Parathyroid adenoma (tissue), 2 donors: Measurements from ENCODE around the gene NFKBIZ.

ENCODE experiments used
- H2AFZ ChIP-seq: fragments of 300-600 bp; sonication (generic); one replicate; pipeline ENCODE4 v1.7.0; 2017; ENCODE audit warnings: antibody characterized with exemption, mild to moderate bottlenecking
- H3K27ac ChIP-seq: fragments of 300-600 bp; sonication (generic); one replicate; pipeline ENCODE4 v1.7.0; 2017
- H3K27me3 ChIP-seq: fragments of 300-600 bp; sonication (generic); one replicate; pipeline ENCODE4 v1.7.0; 2017; ENCODE audit warnings: low read length; ENCODE audit not compliant: control insufficient read depth, insufficient read depth
- H3K36me3 ChIP-seq: fragments of 300-600 bp; sonication (generic); one replicate; pipeline ENCODE4 v1.7.0; 2017; ENCODE audit warnings: low read length; ENCODE audit not compliant: control insufficient read depth, insufficient read depth
- H3K4me1 ChIP-seq: fragments of 300-600 bp; sonication (generic); one replicate; pipeline ENCODE4 v1.7.0; 2017; ENCODE audit warnings: control low read depth
- H3K4me2 ChIP-seq: fragments of 300-600 bp; sonication (generic); one replicate; pipeline ENCODE4 v1.7.0; 2017; ENCODE audit warnings: low read length
- H3K4me3 ChIP-seq: fragments of 300-600 bp; sonication (generic); one replicate; pipeline ENCODE4 v1.7.0; 2017; ENCODE audit warnings: low read depth, low read length
- H3K79me2 ChIP-seq: fragments of 300-600 bp; sonication (generic); one replicate; pipeline ENCODE4 v1.7.0; 2017; ENCODE audit warnings: control low read depth
- H3K9ac ChIP-seq: fragments of 300-600 bp; sonication (generic); one replicate; pipeline ENCODE4 v1.7.0; 2017; ENCODE audit warnings: mild to moderate bottlenecking
- H3K9me3 ChIP-seq: fragments of 300-600 bp; sonication (generic); one replicate; pipeline ENCODE4 v1.7.0; 2017; ENCODE audit warnings: low read length; ENCODE audit not compliant: control insufficient read depth
- CTCF ChIP-seq: fragments of 300-600 bp; sonication (generic); IDR thresholded peaks from one replicate; pipeline ENCODE4 v1.7.0; 2017; ENCODE audit warnings: antibody characterized with exemption, mild to moderate bottlenecking
- donor health status: primary hyperparathyroidism.

Gene NFKBIZ

GRCh38 chr3:101840066-101840465, 9.2 kb upstream of the NFKBIZ start:
- Histone ChIP-seq H3K27ac (no peak overlapping the region), H3K4me2 (no peak overlapping the region), H3K27me3 (no peaks in the 10 kb centered on the region), H3K4me3 (no peak overlapping the region), H3K9ac (no peak overlapping the region), H3K36me3 (no peaks in the 10 kb centered on the region), H2AFZ (no peak overlapping the region), H3K79me2 (no peaks in the 10 kb centered on the region), H3K9me3 (no peaks in the 10 kb centered on the region), H3K4me1 (peaks cover 13% of the 10 kb centered on the region)
- TF ChIP-seq CTCF: no peak

- TF ChIP-seq CTCF: no peak
- Histone ChIP-seq H3K9me3 (no peaks in the 10 kb centered on the region), H2AFZ (no peak overlapping the region), H3K27me3 (no peaks in the 10 kb centered on the region), H3K4me1 (no peaks in the 10 kb centered on the region), H3K79me2 (no peaks in the 10 kb centered on the region), H3K9ac (no peak overlapping the region), H3K4me2 (no peak overlapping the region), H3K4me3 (no peak overlapping the region), H3K36me3 (no peaks in the 10 kb centered on the region), H3K27ac (no peak overlapping the region)
These were observed 6.9 kb upstream of the NFKBIZ start for GRCh38 chr3:101842245-101842934.

GRCh38 chr3:101842935-101843330, 6.4 kb upstream of the NFKBIZ start:
- Histone ChIP-seq H3K9ac (no peak overlapping the region), H3K4me3 (no peak overlapping the region), H3K4me1 (no peaks in the 10 kb centered on the region), H2AFZ (no peak overlapping the region), H3K27me3 (no peaks in the 10 kb centered on the region), H3K27ac (no peak overlapping the region), H3K4me2 (no peak overlapping the region), H3K36me3 (no peaks in the 10 kb centered on the region), H3K79me2 (no peaks in the 10 kb centered on the region), H3K9me3 (no peaks in the 10 kb centered on the region)
- TF ChIP-seq CTCF: no peak

- H3K4me1 ChIP-seq: peaks cover 6% of the 10 kb centered on the region
- H3K4me3 ChIP-seq: no peak overlapping the region
- H3K9ac ChIP-seq: no peak overlapping the region
- no peaks in the 10 kb centered on the region for H3K36me3 ChIP-seq
- no peak overlapping the region for H3K27ac ChIP-seq
- no peaks in the 10 kb centered on the region for H3K79me2 ChIP-seq
- H3K27me3 ChIP-seq: no peaks in the 10 kb centered on the region
- H3K9me3 ChIP-seq: no peaks in the 10 kb centered on the region
- no peak overlapping the region for H3K4me2 ChIP-seq
- TF ChIP-seq CTCF: no peak
- H2AFZ ChIP-seq: no peak overlapping the region
These were observed 3.9 kb upstream of the NFKBIZ start for GRCh38 chr3:101845425-101845824.

GRCh38 chr3:101846709-101847108, 2.6 kb upstream of the NFKBIZ start:
- no peaks in the 10 kb centered on the region for H3K36me3 ChIP-seq
- H3K27ac ChIP-seq: no peak overlapping the region
- no peak overlapping the region for H2AFZ ChIP-seq
- peaks cover 6% of the 10 kb centered on the region for H3K4me1 ChIP-seq
- H3K4me3 ChIP-seq: no peak overlapping the region
- no peaks in the 10 kb centered on the region for H3K27me3 ChIP-seq
- no peak overlapping the region for H3K9ac ChIP-seq
- no peaks in the 10 kb centered on the region for H3K9me3 ChIP-seq
- H3K4me2 ChIP-seq: no peak overlapping the region
- no peak for TF ChIP-seq CTCF
- H3K79me2 ChIP-seq: peaks cover 4% of the 10 kb centered on the region
